GM12874 (cell line): ENCODE measurements around the gene ABLIM2.

ENCODE experiments used
- TF ChIP-seq, protein P1 (sequence below): IDR thresholded peaks from 2 replicates; pipeline ENCODE4 v1.5.1; 2011; ENCODE audit warnings: low read depth, mild to moderate bottlenecking, control low read depth, low read length, moderate library complexity; ENCODE audit not compliant: insufficient read depth

ABLIM2 gene

DNA sequence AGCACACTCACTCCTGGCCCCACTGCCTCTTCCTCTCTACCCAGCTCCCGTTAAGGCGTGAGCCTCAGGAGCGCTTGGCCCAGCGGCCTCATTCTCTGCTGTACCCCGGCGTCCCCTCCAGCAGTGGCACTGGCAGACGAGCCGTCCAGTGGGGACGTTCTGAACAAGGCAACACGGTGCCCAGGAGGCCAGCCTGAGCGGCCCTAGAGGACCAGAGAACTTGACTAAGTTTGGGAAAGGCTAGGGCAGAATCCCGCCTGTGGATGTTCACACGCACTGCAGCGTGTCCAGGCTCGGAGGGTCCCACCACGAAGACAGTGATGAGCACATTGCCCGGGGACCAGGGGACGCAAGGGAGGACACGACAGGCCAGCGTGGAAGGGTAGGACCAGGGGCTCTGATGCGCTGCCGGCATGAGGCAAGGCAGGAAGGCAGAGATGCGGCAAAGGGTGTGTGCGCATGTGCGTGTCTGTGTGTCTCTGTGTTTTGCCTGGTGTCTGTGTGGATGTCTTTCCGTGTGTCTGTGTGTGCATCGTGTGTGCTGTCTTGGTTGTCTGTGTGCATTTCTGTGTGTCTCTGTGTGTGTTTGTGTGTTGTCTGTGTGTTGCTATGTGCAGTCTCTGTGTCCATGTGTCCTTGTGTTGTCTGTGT is 89.4 kb downstream of the ABLIM2 start:
- TF ChIP-seq, protein P1, sequence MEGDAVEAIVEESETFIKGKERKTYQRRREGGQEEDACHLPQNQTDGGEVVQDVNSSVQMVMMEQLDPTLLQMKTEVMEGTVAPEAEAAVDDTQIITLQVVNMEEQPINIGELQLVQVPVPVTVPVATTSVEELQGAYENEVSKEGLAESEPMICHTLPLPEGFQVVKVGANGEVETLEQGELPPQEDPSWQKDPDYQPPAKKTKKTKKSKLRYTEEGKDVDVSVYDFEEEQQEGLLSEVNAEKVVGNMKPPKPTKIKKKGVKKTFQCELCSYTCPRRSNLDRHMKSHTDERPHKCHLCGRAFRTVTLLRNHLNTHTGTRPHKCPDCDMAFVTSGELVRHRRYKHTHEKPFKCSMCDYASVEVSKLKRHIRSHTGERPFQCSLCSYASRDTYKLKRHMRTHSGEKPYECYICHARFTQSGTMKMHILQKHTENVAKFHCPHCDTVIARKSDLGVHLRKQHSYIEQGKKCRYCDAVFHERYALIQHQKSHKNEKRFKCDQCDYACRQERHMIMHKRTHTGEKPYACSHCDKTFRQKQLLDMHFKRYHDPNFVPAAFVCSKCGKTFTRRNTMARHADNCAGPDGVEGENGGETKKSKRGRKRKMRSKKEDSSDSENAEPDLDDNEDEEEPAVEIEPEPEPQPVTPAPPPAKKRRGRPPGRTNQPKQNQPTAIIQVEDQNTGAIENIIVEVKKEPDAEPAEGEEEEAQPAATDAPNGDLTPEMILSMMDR: no peak

DNA sequence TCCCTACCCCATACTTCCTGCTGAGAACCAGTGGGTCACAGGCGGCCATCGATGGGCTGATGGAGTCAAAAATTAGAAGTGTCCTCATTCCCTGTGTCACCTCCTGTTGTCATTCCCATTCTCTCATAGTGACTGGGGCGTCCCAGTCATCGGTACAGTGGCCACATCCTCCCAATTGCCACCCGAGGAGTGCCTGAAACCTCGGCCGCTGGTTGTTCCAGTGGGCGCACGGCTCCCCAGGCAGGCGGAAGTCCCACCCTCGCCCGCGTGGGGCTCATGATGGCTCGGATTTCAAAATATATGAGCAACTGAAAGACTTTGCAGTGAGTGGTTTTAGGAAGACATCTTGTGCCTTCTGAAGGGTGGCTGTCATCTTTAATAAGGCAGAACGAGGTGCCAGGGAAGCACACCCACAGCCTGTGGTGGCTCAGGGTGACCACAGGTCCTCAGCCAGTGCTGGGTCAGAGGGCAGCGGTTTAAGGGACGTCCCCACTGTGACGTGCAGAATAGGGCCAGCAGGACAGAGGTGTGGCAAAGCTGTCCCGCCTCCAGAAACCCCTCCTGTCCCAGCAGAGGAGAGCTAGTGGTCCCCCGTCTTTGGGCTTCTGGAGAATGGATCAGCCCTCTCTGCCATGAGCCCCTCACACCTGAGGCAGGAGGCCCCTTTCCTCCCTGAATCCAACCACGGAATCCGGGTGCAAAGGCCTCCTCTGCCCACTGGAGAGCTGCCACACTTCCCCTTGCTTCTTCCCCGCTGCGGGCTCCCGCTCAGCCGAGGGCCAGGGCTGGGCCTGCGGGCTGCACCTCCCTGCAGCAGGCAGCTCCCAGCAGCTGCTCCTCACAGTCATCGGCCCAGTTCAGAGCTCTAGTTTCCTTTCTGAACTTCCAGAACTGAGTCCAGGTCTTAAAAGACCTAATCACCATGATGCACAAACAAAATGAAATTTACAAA is 90.4 kb downstream of the ABLIM2 start:
- TF ChIP-seq, protein P1: no peak

DNA sequence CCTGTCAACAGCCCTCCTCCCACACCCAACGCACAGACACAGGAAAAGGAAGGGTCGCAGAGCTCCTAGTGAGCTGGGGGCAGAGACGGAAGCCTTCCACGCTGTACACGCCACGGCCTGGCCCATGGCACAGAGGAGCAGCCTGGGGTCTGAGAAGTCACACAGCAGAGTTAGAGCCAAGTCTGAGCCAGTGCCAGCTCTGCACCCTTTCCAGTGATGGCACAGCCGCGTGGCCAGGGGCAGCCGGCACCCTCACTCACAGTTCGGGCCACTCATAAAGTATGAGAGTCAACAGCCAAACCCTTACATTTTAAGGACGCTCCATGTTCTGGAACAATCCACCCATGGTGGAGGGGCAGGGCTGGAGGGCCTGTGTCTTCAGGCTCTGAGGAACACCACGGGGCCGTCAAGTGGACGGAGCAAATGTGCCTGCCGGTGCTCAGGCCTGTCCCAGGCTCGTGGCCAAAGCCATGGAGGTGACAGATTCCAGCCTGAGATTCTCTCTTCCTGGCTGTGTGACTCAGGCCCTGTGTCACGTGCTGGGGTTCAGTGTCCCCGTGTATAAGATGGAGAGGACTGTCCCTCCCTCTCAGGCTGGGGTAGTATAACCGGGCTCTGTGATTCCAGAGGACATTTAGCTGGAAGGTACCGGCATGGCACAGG is 91.2 kb downstream of the ABLIM2 start:
- TF ChIP-seq, protein P1: no peak

DNA sequence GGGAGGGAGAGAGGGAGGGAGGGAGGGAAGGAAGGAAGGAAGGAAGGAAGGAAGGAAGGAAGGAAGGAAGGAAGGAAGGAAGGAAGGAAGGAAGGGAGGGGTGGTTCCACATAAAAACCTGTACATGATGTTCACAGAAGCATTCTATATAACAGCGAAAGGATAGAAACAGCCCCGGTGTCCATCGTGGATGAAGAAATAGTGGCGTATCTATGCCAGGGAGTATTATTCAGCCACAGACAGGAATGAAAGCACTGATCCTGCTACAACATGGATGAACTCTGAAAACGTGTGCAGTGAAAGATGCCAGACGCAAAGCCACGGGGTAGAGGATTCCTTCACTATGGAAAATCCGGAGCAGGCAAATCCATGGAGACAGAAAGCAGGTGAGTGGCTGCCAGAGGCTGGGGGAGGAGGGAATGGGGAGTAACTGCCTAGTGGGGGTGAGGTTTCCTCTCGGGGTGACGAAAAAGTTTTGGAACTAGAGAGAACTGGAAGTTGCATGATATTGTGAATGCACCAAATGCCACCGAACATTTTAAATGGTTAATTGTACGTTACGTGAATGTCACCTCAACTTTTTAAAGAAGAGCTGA is 92.2 kb downstream of the ABLIM2 start:
- TF ChIP-seq, protein P1: no peak

DNA sequence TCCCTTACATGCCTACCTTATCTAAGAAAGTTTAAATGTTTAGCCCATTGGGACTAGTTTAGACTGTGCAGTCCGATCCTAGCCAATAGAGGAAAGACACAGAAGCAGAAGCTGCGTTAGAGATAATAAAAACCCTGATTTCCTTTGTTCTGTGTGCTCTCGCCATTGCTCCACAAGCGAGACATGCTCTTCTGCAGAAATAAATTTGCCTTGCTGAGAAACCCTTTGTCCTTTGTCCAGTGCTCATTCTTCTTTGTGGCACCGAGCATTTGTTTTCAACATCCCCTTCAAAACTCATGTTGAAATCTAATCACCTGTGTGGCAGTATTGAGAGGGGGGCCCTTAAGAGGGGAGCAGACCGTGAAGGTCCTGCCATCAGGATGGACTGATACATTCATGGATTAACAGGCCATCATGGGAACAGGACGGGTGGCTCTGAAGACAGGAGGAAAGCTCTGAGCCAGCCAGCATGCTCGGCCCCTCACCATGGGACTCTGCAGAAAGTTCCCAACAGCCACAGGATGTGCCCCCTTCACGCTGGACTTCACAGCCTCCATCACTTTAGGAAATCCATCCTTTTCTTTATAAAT is 94.5 kb downstream of the ABLIM2 start:
- TF ChIP-seq, protein P1: no peak

DNA sequence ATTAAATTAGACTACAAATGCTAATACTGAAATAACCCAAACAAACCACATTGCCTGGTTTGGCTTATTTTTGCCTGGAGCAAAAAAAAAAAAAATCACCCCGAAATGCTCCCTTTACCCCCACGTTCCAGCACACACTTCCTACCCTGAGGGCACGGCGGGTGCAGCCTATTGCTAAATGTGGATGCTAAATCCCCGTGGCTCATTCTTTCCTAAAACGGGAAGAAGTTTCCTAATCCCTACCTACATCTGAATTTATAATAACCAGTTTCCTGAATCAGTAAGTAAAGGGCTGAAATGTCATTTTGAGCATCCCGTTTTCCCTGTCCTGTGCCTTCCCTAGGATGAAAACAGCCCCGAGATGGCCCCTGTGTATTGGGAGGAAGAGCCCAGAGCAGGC is 97.0 kb downstream of the ABLIM2 start:
- TF ChIP-seq, protein P1: no peak
